Parathyroid adenoma (tissue), 2 donors: ENCODE data around the gene SKAP1.

Experiments
- H2AFZ ChIP-seq: fragments of 300-600 bp; sonication (generic); one replicate; pipeline ENCODE4 v1.7.0; 2017; ENCODE audit warnings: antibody characterized with exemption, mild to moderate bottlenecking
- H3K27ac ChIP-seq: fragments of 300-600 bp; sonication (generic); one replicate; pipeline ENCODE4 v1.7.0; 2017
- H3K27me3 ChIP-seq: fragments of 300-600 bp; sonication (generic); one replicate; pipeline ENCODE4 v1.7.0; 2017; ENCODE audit warnings: low read length; ENCODE audit not compliant: control insufficient read depth, insufficient read depth
- H3K36me3 ChIP-seq: fragments of 300-600 bp; sonication (generic); one replicate; pipeline ENCODE4 v1.7.0; 2017; ENCODE audit warnings: low read length; ENCODE audit not compliant: control insufficient read depth, insufficient read depth
- H3K4me1 ChIP-seq: fragments of 300-600 bp; sonication (generic); one replicate; pipeline ENCODE4 v1.7.0; 2017; ENCODE audit warnings: control low read depth
- H3K4me2 ChIP-seq: fragments of 300-600 bp; sonication (generic); one replicate; pipeline ENCODE4 v1.7.0; 2017; ENCODE audit warnings: low read length
- H3K4me3 ChIP-seq: fragments of 300-600 bp; sonication (generic); one replicate; pipeline ENCODE4 v1.7.0; 2017; ENCODE audit warnings: low read depth, low read length
- H3K79me2 ChIP-seq: fragments of 300-600 bp; sonication (generic); one replicate; pipeline ENCODE4 v1.7.0; 2017; ENCODE audit warnings: control low read depth
- H3K9ac ChIP-seq: fragments of 300-600 bp; sonication (generic); one replicate; pipeline ENCODE4 v1.7.0; 2017; ENCODE audit warnings: mild to moderate bottlenecking
- H3K9me3 ChIP-seq: fragments of 300-600 bp; sonication (generic); one replicate; pipeline ENCODE4 v1.7.0; 2017; ENCODE audit warnings: low read length; ENCODE audit not compliant: control insufficient read depth
- CTCF ChIP-seq: fragments of 300-600 bp; sonication (generic); IDR thresholded peaks from one replicate; pipeline ENCODE4 v1.7.0; 2017; ENCODE audit warnings: antibody characterized with exemption, mild to moderate bottlenecking
- donor health status: primary hyperparathyroidism.

SKAP1 gene

GRCh38 chr17:48139944-48140343, 290.1 kb downstream of the SKAP1 start:
- Histone ChIP-seq H3K4me1 (no peaks in the 10 kb centered on the region), H3K27me3 (no peaks in the 10 kb centered on the region), H3K27ac (no peak overlapping the region), H3K36me3 (no peaks in the 10 kb centered on the region), H3K9ac (no peak overlapping the region), H3K79me2 (no peaks in the 10 kb centered on the region), H3K9me3 (no peaks in the 10 kb centered on the region), H3K4me3 (no peak overlapping the region), H3K4me2 (no peak overlapping the region), H2AFZ (no peak overlapping the region)
- no peak for TF ChIP-seq CTCF

GRCh38 chr17:48137656-48138055, 292.4 kb downstream of the SKAP1 start:
- Histone ChIP-seq H3K4me2 (no peak overlapping the region), H3K27ac (no peak overlapping the region), H3K4me3 (no peak overlapping the region), H3K9me3 (no peaks in the 10 kb centered on the region), H3K9ac (no peak overlapping the region), H3K27me3 (no peaks in the 10 kb centered on the region), H3K36me3 (no peaks in the 10 kb centered on the region), H3K79me2 (no peaks in the 10 kb centered on the region), H3K4me1 (no peaks in the 10 kb centered on the region), H2AFZ (no peak overlapping the region)
- TF ChIP-seq CTCF = no peak

- H2AFZ ChIP-seq = no peak overlapping the region
- no peak overlapping the region for H3K9ac ChIP-seq
- no peak overlapping the region for H3K4me3 ChIP-seq
- H3K36me3 ChIP-seq = no peaks in the 10 kb centered on the region
- no peak overlapping the region for H3K27ac ChIP-seq
- H3K9me3 ChIP-seq = no peaks in the 10 kb centered on the region
- TF ChIP-seq CTCF = no peak
- H3K27me3 ChIP-seq = no peaks in the 10 kb centered on the region
- H3K4me2 ChIP-seq = no peak overlapping the region
- no peaks in the 10 kb centered on the region for H3K4me1 ChIP-seq
- H3K79me2 ChIP-seq = no peaks in the 10 kb centered on the region
Measured at GRCh38 chr17:48134912-48135480, 295.0 kb downstream of the SKAP1 start.

GRCh38 chr17:48132385-48132784, 297.6 kb downstream of the SKAP1 start:
- Histone ChIP-seq H3K36me3 (no peaks in the 10 kb centered on the region), H3K9ac (no peak overlapping the region), H3K79me2 (no peaks in the 10 kb centered on the region), H3K4me2 (no peak overlapping the region), H3K4me3 (no peak overlapping the region), H3K27ac (no peak overlapping the region), H2AFZ (no peak overlapping the region), H3K9me3 (no peaks in the 10 kb centered on the region), H3K4me1 (no peaks in the 10 kb centered on the region), H3K27me3 (no peaks in the 10 kb centered on the region)
- TF ChIP-seq CTCF = no peak

GRCh38 chr17:48131216-48131824, 298.7 kb downstream of the SKAP1 start:
- no peaks in the 10 kb centered on the region for H3K36me3 ChIP-seq
- no peak overlapping the region for H3K27ac ChIP-seq
- no peak overlapping the region for H3K9ac ChIP-seq
- H3K4me2 ChIP-seq = no peak overlapping the region
- H3K9me3 ChIP-seq = no peaks in the 10 kb centered on the region
- TF ChIP-seq CTCF = peak; percentile 86
- no peak overlapping the region for H2AFZ ChIP-seq
- H3K4me1 ChIP-seq = no peaks in the 10 kb centered on the region
- H3K27me3 ChIP-seq = no peaks in the 10 kb centered on the region
- no peaks in the 10 kb centered on the region for H3K79me2 ChIP-seq
- no peak overlapping the region for H3K4me3 ChIP-seq
